Stimulated activated CD8-positive, alpha-beta memory T cell treated with anti-CD3 and anti-CD28 coated beads, Interleukin-12 subunit alpha, Interleukin-12 subunit beta, amount 100 ng/mL, for 4 hours (primary cell): ENCODE data around the gene KRTAP1-5.
"Not testable (repeated sequence)": the region's sequence is repeated elsewhere in the genome, so short reads cannot be mapped to it uniquely, and the experiment has no call there.

Experiments
- DNase-seq: peaks from one replicate; pipeline ENCODE4 v3.0.0-alpha.2; 2020; ENCODE audit warnings: low read depth

The KRTAP1-5 gene

DNA sequence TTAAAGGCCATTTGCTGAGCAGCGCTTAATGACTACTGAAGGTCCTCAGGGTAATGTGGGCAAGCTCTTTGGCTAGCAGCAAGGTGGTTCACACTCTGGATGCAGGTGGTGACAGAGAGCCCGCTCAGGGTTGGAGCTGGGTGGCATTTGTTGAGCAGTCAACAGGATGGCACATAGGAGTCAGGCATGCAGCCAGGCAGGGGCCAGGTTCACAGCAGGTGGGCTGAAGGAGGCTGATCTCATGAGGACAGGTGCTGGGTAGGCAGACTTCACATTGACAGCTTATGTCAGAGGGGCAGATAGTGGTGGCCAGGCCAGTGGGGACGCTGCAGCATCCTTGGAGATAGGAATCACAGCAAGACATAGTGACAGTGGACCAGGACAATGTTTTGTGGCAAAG is 22.6 kb downstream of the KRTAP1-5 start:
- no peak for DNase-seq

DNA sequence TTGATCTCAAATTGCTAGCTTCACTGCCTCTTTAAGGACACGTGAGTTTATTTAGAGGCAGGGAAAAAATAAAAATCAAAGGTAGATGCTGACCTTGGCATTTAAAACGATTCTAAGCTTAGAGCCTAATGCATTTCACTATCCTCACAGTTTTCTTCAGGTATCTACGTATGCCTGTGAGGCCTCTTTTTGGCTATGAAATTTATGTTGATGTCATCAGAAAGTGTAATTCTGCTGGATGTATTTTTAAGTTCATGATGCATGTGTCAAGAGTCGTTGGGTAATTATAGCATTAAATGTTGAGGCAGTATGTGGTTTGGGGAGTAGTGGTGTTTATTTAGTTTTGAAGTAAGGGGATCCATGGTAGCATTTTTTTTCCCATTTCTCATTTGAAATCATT is 23.1 kb downstream of the KRTAP1-5 start:
- no peak for DNase-seq

DNA sequence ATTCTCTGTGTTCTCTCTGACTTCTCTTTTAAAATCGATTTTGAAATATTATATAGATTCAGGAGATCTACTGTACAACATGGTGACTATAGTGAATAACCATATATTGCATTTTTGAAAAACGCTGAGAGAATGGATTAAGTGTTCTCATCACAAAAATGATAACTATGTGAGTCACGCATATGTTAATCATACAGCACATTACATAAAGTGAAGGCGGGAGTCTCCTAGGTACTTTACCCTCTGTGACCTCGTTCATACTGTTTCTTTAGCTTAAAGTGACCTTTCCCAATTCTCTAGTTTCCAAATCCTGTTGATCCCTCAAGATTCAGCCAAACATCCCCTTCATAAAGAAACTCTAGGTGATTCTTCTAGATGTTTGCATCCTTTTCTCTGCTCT is 24.2 kb downstream of the KRTAP1-5 start:
- no peak for DNase-seq

DNA sequence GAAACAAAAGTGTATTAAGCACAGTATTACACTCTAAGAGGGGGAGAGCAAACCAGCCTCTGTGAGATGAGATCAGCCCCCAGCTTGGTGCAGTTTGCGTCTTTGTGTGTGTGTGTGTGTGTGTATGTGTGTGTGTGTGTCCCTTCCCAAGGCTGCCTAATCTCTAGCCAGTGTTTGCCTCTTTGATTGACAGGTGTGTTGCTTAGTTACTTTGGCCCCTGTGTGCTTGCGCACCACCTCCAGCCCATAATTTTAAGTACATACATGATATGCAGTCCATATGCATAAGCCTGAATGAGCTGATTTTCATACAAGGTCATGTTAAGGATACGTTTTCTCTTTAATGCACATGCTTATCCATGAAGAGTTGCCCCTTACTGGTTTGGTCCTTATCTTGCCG is 25.2 kb downstream of the KRTAP1-5 start:
- no peak for DNase-seq

DNA sequence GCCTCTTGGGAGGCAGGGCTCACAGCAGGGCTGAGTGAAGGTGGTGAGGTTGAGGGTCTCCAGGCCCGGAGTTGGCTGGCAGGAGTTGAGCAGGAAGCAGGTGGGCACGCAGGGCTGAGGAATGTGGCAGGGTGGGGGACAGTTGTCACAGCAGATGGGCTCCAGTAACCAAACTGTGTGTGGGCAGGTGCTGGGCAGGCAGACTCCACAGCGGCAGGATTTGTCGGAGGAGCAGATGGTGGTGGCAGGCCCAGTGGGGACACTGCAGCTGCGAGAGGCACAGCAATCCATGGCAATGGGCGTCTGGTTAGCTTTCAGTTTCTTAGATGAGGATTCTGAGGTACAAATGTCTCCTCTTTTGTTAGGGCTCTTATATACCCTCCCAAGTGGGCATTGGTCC is 27.4 kb downstream of the KRTAP1-5 start, which contains the start of gene KRTAP3-2:
TSS of gene KRTAP3-2 (minus strand) at position 344 of the 400 bp plus-strand sequence. CDS start at position 291, 53 bp downstream.
- not testable (repeated sequence) for DNase-seq

DNA sequence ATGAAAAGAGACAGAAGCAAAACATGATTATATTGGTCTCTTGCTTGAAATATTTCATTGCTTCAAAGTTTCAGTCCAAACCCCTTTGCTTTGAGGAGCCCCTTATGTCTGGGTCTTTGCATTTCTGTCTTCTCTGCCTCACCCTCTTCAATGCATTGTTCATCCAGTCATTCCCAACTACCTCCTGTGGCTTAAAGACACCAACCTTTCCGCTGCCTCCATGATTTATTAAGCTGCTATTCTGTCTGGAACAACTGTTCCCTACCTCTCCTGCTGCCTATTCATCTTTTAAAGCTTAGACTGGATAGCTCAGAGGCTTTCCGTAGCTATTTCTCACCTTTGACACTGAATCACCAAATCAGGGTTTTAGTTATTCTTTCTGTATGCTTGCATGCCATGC is 29.6 kb downstream of the KRTAP1-5 start:
- no peak for DNase-seq

DNA sequence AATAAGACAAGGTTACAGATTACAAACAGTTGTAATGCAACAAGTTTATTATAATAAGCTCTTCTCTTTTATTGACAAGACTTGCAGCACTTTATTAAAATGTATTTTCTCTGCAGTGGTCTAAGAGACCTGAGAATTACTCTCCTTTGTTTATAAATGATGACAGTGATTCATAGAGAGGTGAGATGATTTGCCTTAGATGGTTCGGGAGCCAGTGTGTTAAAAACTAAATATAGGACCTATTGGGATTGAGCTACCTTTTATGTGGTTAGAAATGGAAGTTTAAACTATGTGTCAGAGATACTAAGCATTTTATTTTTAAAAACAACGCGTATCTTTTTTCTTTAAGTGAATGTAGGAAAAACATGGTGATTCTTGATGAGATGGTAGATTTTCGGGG is 30.2 kb downstream of the KRTAP1-5 start:
- no peak for DNase-seq

DNA sequence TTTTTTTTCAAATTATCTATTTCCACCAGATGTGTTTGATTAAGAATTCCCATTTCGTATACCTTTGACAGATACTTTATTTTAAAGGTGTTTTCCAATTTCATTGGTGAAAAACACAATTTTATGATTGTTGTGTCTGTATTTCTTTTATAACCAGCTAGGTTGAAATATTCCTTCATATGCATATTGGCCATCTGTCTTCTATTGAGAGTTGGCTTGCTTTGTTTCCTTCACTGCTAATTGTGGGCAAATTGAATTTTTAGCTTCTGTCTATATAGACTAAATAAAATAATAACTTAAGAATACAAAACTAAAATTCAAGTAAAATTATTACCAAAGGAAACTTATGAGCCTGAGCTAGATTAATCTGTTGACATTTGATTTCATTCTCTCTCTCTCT is 31.9 kb downstream of the KRTAP1-5 start:
- DNase-seq: no peak

DNA sequence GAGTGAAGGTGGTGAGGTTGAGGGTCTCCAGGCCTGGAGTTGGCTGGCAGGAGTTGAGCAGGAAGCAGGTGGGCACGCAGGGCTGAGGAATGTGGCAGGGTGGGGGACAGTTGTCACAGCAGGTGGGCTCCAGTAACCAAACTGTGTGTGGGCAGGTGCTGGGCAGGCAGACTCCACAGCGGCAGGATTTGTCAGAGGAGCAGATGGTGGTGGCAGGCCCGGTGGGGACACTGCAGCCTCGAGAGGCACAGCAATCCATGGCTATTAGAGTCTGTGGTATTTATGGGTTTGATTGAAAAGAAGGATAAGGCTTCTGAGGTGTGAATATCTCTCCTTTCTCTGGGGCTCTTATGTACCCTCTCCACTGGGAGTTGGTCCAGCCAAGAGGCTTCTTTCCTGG is 33.2 kb downstream of the KRTAP1-5 start, which contains the start of gene KRTAP3-3:
TSS of gene KRTAP3-3 (minus strand) at position 326 of the 400 bp plus-strand sequence. CDS start at position 259, 67 bp downstream.
- DNase-seq: no peak

DNA sequence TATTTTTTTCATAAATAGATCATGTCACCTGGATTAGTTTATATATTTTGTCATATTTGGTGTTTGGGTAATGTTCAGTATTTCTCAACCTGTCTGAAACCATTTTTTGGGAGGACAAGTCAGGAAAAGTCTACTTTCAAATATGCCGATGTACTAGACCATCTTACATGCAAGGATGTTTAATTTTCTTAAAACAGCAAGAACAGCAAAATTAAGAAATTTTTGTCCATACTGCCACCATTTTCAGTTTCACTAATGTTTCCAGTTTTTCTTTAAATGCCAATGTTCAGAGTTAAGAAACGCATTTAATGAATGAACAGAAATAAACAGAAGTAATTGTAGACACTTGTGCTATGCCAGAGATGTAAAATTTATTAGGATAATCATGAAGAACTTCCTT is 33.9 kb downstream of the KRTAP1-5 start:
- no peak for DNase-seq

DNA sequence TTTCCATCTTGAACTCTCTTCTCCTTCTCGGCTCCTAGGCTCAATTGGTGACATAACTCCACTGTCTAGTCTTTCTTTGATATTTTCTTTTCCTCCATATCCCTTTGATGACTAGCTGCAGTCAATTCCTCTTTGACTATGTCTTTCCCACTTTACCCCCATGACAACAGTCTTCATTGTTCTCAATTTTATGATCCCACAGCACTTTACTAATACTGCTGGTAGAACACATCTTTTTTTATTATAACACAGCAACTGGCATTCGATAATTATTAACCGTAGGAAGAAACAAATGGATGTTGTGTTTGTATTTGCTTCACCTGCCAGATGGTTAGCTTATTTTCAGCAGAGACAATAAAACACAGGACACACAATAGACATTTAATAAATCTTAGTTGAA is 34.3 kb downstream of the KRTAP1-5 start:
- no peak for DNase-seq

DNA sequence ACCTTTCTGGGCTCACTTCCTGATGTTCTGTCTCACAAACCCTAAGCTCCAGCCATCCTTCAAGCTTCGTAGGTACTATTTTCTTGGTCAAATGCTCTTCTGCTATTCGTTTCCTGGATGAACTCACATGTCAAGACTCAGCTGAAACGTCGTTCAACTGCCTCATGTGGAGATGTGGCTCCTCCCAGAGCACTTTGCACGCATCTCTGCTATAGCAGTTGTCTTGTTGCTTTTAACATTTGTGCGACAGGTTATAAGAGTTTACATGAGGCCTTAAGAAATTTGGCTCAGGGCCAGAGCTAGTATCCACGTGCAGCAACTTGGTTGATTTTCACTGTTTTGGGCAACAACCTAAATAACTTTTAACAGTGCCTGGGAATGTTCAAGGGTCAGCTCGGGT is 40.1 kb downstream of the KRTAP1-5 start:
- no peak for DNase-seq

DNA sequence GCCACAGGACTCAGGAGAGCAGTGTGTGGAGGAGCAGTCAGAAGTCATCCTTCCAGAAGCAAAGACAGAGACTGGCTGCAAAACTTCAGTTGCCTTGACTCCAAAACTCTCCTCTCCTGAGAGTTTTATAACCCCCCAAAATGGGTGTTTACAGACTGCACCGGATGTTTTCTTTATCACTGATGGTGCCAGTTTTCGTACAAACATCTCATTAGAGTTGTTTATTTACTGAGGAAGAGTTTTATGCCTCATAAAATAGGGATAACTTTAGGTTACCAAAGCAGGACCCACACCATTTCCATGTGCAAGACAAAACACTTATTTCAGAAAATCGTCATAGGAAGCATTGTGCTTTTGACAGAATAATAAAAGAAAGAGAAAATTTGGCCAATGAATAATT is 42.8 kb downstream of the KRTAP1-5 start, which contains the start of gene KRT40:
TSS of gene KRT40 (minus strand) at position 101 of the 400 bp plus-strand sequence. CDS start at position 48, 53 bp downstream.
- DNase-seq: no peak

DNA sequence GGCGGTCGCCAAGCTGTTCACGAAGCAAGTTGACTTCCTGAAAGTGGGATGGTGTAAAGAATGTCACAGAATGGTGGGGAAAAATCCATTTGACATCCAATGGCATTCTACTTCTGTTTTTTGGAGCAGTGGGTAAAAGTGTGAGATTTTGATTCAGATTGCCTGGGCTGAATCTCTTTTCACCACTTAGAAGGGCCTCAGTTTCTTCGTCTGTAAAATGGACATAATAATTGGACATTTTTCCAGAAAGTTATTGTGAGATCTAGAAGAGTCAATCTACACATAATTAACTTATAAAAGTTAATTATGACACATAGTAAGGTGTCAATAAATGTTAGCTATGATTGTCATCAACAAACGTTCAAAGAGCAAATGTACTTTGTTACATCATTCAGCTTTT is 45.9 kb downstream of the KRTAP1-5 start:
- DNase-seq: no peak

DNA sequence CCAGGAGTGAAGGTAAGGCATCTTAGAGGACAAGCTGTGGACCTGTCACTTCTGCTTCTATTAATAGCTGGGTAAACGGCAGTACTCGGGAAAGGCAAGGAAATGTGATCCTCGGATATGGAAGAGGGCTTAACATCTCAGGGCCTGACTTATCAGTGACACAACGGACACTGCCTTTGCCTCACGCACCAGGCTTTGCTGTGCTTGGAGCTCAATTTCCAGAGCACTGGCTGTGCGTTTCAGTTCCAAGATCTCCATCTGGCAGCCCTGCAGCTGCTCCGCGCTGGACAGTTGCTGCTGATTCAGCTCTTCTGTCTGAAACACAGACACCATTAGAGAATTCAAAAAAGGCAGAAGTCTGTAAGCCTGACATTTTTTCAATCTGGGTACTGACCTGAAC is 46.4 kb downstream of the KRTAP1-5 start:
- no peak for DNase-seq

DNA sequence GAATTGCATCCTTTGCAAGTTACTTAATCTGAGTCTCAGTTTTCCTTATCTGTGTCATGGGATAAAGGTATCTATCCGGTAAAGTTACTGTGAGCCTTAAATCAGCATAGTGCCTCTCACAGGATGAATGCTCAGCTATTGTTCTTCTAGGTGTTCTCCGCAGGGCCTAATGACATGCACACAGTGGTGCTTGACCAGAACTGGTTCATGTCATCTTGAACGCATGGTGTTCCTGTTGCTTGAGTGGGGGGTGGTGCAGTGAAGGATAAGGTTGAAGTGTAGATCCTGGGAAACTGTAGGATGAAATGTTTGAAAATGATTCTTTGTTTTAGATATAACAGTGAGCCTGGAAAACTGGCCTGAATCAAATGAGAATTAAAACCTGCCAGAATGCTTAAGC is 46.9 kb downstream of the KRTAP1-5 start:
- DNase-seq: no peak

DNA sequence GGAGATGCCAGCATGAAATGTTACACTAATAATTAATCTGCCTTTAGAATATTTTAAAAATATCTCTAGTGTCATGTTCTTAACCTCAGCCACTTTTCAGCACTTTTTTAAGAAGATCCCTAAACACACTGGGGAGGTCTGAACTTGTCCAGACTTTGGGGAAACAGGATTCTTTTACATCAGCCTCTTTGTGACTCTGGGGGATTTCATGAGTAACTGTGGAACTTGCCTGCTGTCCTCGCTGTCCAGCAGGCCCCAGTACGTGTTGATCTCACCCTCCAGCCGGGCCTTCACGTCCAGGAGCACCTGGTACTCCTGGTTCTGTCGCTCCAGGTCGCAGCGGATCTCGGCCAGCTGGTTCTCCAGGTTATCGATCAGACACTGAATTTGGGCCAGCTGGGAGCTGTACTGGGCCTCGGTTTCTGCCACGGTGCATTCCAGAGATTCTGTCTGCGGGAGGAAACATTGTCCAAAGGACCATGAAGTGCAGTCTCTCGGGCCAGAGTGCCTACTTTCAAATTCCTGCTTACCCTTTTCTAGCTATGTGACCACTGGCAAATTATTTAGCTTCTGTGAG is 48.3 kb downstream of the KRTAP1-5 start:
- DNase-seq: no peak
